CD4-positive, alpha-beta T cell (primary cell): ENCODE measurements around the gene SMAD6. TPM values are rescaled to one million over a fixed set of nuclear protein-coding genes. Genes with fewer than 3 reads are reported as not detected.

Experiments
- ATAC-seq: fragments of 200-7000 bp; cut with Tn5 transposase; one replicate; pipeline ENCODE4 v1.10.0; 2022; ENCODE audit warnings: mild to moderate bottlenecking; ENCODE audit not compliant: poor library complexity
- CTCF ChIA-PET: fragments of 350-600 bp; sonication (Branson Sonifier 250); formaldehyde crosslinking; loops from one replicate; lab custom pipeline; 2021; ENCODE audit warnings: antibody characterized with exemption, inconsistent platforms; lab: Charles Lee
- POLR2A ChIA-PET: fragments of 350-600 bp; sonication (Branson Sonifier 250); formaldehyde crosslinking; loops from one replicate; lab custom pipeline; 2021; ENCODE audit warnings: antibody characterized with exemption, inconsistent platforms; lab: Charles Lee
- DNase-seq, 14 experiments: peaks; one replicate each; pipeline ENCODE4 v3.0.0-alpha.2; 2013 to 2020; ENCODE audit warnings: mixed read lengths in 2 of 14
- H3K27ac ChIP-seq, 2 donors: one replicate each; pipeline versions ENCODE4 v1.5.1 to v1.7.0; 2013; ENCODE audit warnings: low read length in 2 of 2, low read depth in 1 of 2, mild to moderate bottlenecking in 1 of 2
- H3K27me3 ChIP-seq, 2 experiments: 1 replicate in 1 of 2; 2 replicates in 1 of 2; pipeline versions ENCODE4 v1.6.1 to v1.7.0; 2013; ENCODE audit warnings: low read length in 2 of 2, control low read depth in 1 of 2, mild to moderate bottlenecking in 1 of 2, moderate library complexity in 1 of 2; ENCODE audit not compliant: insufficient read depth in 2 of 2, control insufficient read depth in 1 of 2
- H3K36me3 ChIP-seq: one replicate; pipeline ENCODE4 v1.6.1; 2013; ENCODE audit warnings: low read length, control low read depth; ENCODE audit not compliant: insufficient read depth
- H3K4me1 ChIP-seq: one replicate; pipeline ENCODE4 v1.6.1; 2013; ENCODE audit warnings: low read length, control low read depth; ENCODE audit not compliant: insufficient read depth
- H3K4me3 ChIP-seq: one replicate; pipeline ENCODE4 v1.5.1; 2013; ENCODE audit warnings: mild to moderate bottlenecking, low read length, moderate library complexity
- H3K9me3 ChIP-seq, 2 experiments: 1 replicate in 1 of 2; 2 replicates in 1 of 2; pipeline versions ENCODE4 v1.6.1 to v1.7.0; 2013; ENCODE audit warnings: low read length in 2 of 2, mild to moderate bottlenecking in 2 of 2, control low read depth in 1 of 2, moderate library complexity in 1 of 2; ENCODE audit not compliant: control insufficient read depth in 1 of 2, insufficient read depth in 1 of 2
- H3K27ac Mint-ChIP-seq: one replicate; pipeline ENCODE4 v1.8.0; 2020; ENCODE audit warnings: mixed read lengths
- H3K27me3 Mint-ChIP-seq: one replicate; pipeline ENCODE4 v1.8.0; 2021; ENCODE audit warnings: mixed read lengths
- H3K36me3 Mint-ChIP-seq: one replicate; pipeline ENCODE4 v1.8.0; 2021; ENCODE audit warnings: low read depth, mixed read lengths
- H3K4me1 Mint-ChIP-seq: one replicate; pipeline ENCODE4 v1.8.0; 2021; ENCODE audit warnings: low read depth, mixed read lengths
- H3K4me3 Mint-ChIP-seq: one replicate; pipeline ENCODE4 v1.8.0; 2020; ENCODE audit warnings: mild to moderate bottlenecking, mixed read lengths
- H3K9me3 Mint-ChIP-seq: one replicate; pipeline ENCODE4 v1.8.0; 2020; ENCODE audit warnings: mixed read lengths
- intact Hi-C, 2 experiments: fragments of 100-400 bp; cut with DNase I in 1 of 2; cut with micrococcal nuclease in 1 of 2; formaldehyde crosslinking; loops; one replicate each; pipeline versions ENCODE4 v1.15.1 to v1.9.0; 2023 to 2025; cut with DNase I, micrococcal nuclease
- total RNA-seq, 174 experiments: library from RNA in 2 of 174; stranded (reverse) in 2 of 174; gene quantifications; one replicate each; pipeline ENCODE4 v1.2.3 and lab custom pipeline; 2021 to 2026
- TF ChIP-seq, protein P1 (sequence below): fragments of 200-600 bp; IDR thresholded peaks from one replicate; pipeline ENCODE4 v1.8.0; 2022; ENCODE audit warnings: antibody characterized with exemption, mild to moderate bottlenecking

SMAD6 gene
- total RNA-seq, 2 experiments from 2014 or later = 0.59 to 0.69 TPM

DNA sequence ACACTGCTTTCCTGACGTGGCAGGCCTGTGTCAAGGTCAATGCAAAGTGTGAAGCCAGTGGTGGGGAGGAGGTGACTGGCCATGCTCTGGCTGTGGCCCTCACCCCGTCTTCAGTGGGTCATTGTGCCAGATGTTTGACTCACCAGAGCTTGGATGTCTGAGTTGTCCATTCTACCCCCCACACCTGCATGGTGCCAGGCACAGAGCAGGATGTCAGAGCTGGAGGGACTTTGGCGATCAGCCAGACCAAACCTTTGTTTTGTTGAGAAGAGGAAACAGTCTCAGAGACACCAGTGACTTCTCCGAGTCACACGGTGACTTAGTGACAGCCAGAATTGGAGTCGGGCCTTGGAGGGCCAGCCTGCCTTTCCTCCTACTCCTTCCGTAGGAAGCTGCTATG, 49.5 kb downstream of the SMAD6 start:
- POLR2A ChIA-PET = interaction anchor here (0.7 kb wide), 1 partner anchor 51 kb away, joined by 3 read pairs; no protein-coding TSS in a partner anchor
- TF ChIP-seq, protein P1, sequence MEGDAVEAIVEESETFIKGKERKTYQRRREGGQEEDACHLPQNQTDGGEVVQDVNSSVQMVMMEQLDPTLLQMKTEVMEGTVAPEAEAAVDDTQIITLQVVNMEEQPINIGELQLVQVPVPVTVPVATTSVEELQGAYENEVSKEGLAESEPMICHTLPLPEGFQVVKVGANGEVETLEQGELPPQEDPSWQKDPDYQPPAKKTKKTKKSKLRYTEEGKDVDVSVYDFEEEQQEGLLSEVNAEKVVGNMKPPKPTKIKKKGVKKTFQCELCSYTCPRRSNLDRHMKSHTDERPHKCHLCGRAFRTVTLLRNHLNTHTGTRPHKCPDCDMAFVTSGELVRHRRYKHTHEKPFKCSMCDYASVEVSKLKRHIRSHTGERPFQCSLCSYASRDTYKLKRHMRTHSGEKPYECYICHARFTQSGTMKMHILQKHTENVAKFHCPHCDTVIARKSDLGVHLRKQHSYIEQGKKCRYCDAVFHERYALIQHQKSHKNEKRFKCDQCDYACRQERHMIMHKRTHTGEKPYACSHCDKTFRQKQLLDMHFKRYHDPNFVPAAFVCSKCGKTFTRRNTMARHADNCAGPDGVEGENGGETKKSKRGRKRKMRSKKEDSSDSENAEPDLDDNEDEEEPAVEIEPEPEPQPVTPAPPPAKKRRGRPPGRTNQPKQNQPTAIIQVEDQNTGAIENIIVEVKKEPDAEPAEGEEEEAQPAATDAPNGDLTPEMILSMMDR = no peak
- Mint-ChIP-seq H3K9me3 (peaks cover 2% of the 10 kb centered on the region), H3K4me1 (peaks cover 12% of the 10 kb centered on the region), H3K27ac (peak overlapping the region; percentile 12), H3K4me3 (peak overlapping the region; percentile 18), H3K36me3 (no peaks in the 10 kb centered on the region), H3K27me3 (peaks cover 6% of the 10 kb centered on the region)
- Histone ChIP-seq H3K9me3 (peaks cover 12 to 14% of the 10 kb centered on the region in 2 experiments), H3K36me3 (no peaks in the 10 kb centered on the region), H3K27ac (no peak overlapping the region), H3K4me3 (no peak overlapping the region), H3K27me3 (peaks cover 0 to 6% of the 10 kb centered on the region in 2 experiments), H3K4me1 (peaks cover 12% of the 10 kb centered on the region)
- intact Hi-C loops = no loop called here
- CTCF ChIA-PET = no interaction called here
- peak in 7 of 14 experiments; percentile 3 to 45 (median 16) for DNase-seq
- no peak for ATAC-seq

DNA sequence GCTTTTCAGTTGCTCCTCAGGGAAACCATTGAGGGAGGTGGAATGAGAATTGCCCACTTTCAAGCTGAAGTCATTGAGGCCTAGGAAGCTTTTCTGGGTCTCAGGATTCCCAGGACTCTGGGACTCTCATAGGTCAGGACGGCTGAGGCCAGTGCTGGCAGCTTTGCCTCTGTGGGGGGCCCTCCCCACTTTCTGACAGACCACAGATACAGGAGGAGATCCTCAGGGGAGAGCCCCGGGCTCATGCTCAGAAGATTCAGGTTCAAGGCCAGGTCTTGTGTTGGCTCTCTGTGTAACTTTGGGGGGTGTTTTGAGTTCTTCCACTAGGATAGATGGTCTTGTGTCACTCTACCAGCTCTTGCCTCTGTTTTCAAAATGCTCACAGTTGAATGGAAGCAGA, 50.0 kb downstream of the SMAD6 start:
- TF ChIP-seq, protein P1 = no peak
- Mint-ChIP-seq H3K4me3 (no peak overlapping the region), H3K27ac (peak overlapping the region; percentile 12), H3K36me3 (no peaks in the 10 kb centered on the region), H3K4me1 (peaks cover 12% of the 10 kb centered on the region), H3K27me3 (peaks cover 6% of the 10 kb centered on the region), H3K9me3 (peaks cover 2% of the 10 kb centered on the region)
- H3K27me3 ChIP-seq = peaks cover 0 to 8% of the 10 kb centered on the region in 2 experiments
- H3K27ac ChIP-seq = no peak overlapping the region
- H3K36me3 ChIP-seq = no peaks in the 10 kb centered on the region
- POLR2A ChIA-PET = interaction anchor here (0.7 kb wide), 1 partner anchor 51 kb away, joined by 3 read pairs; no protein-coding TSS in a partner anchor
- ATAC-seq (no peak), DNase-seq (no peak)
- peaks cover 12% of the 10 kb centered on the region for H3K4me1 ChIP-seq
- intact Hi-C loops = no loop called here
- H3K4me3 ChIP-seq = no peak overlapping the region
- peaks cover 12 to 16% of the 10 kb centered on the region in 2 experiments for H3K9me3 ChIP-seq
- CTCF ChIA-PET = no interaction called here

DNA sequence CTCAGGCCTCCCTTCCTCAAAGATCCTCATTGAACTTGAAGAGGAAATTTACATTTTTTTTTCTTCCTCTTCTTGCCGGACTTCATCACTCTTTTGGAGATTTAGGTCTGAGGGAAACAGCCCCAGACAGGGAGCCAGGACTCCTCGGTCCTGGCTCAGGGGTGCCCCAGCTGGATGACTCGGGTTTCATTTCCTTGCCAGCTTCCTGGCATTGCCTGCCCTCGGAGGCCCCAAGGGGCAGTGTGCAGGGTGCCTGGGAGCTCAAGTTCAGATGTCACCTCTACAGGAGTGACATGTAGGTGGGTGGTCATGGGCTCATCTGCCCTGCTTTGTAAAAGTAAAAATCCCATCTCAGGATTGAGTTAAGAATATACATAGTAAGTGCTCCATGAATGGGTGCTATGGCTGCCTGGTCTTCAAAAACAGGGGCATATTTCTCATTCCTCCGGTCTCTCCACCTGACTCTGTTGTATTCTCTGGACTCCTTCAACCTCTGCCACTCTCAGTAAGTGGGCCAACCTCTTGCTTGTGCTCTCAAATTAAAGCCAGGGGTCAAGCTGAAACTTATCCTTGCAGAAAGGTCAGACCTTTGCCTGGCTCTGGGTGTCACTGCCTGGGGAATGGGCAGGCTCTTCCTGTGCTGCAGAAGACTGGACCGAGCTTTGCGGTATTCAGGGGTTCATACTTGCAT, 51.8 kb downstream of the SMAD6 start:
- DNase-seq (no peak), ATAC-seq (no peak)
- Mint-ChIP-seq H3K9me3 (peaks cover 2% of the 10 kb centered on the region), H3K36me3 (no peaks in the 10 kb centered on the region), H3K4me3 (no peak overlapping the region), H3K27me3 (peaks cover 6% of the 10 kb centered on the region), H3K27ac (no peak overlapping the region), H3K4me1 (peaks cover 12% of the 10 kb centered on the region)
- TF ChIP-seq, protein P1 = no peak
- Histone ChIP-seq H3K9me3 (peaks cover 12 to 23% of the 10 kb centered on the region in 2 experiments), H3K4me3 (no peak overlapping the region), H3K4me1 (peaks cover 12% of the 10 kb centered on the region), H3K27me3 (peaks cover 0 to 11% of the 10 kb centered on the region in 2 experiments), H3K36me3 (no peaks in the 10 kb centered on the region), H3K27ac (no peak overlapping the region)
- CTCF ChIA-PET = no interaction called here
- intact Hi-C loops = no loop called here
- POLR2A ChIA-PET = no interaction called here
